Muscle of arm (tissue), 12 donors: ENCODE data around the gene OPALIN. TPM values are rescaled to one million over a fixed set of nuclear protein-coding genes. Genes with fewer than 3 reads are reported as not detected.
A peak's percentile ranks its signal among the peaks of the same experiment; 100 is the strongest.
"Not testable (repeated sequence)": the region's sequence is repeated elsewhere in the genome, so short reads cannot be mapped to it uniquely, and the experiment has no call there.

Experiments
- DNase-seq: peaks from one replicate; pipeline ENCODE4 v3.0.0-alpha.2; 2013
- polyA plus RNA-seq, 12 donors: library from polyadenylated mRNA; unstranded; fragments of 120-200 nt; gene quantifications; one replicate each; pipeline ENCODE4 v1.2.1, GENCODE V29; 2013; ENCODE audit not compliant: insufficient read length in 12 of 12

OPALIN gene
- polyA plus RNA-seq, 12 donors, result not detected

DNA sequence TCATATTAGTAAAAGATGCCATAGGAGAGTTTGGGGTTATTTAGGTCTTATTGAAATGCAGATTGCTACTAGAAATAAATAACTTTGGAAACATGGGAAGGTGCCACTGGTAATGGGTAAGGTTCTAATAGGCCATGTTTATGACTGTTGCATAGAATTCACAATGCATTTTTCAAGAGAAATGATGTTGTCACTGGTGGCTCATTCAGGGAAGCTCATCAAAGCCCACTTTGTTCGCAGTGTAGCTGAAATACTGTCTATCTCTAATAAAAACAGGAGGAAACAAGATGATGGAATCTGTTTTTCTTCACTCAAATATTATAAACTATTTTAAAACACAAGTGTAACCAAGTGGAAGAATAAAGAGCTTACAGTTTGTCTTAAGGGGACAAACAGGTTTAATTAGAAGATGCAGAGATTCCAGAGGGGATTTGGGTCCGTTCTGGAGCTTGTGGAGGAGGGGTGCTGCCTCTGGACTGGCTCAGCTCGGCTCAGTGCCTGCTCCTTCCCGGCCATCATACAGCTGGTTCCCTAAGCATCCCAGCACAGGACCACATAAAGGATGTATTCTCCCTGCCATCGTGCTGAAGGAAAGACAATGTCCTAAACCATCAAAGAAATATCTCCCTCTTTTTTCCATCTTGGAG lies 20.4 kb downstream of the OPALIN start:
- DNase-seq, result no peak

DNA sequence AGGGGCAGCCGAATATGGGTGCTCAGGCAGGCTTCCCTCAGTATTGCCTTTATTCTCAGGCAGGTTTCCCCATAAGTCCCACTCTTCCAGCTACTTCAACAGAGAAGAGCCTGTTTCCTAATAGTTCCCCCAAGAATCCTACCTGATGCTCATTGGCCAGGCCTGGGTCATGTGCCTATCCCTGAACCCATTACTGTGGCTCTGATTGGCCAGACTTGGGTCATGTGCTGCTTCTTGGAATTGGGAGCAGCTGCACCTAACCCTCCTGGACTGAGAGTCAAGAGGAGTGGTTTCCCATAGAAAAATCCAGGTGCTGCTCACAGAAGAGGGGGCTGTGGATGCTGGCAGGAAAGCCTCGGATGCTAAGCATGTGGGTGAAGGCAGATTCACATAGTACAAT lies 21.7 kb downstream of the OPALIN start:
- DNase-seq, result no peak

DNA sequence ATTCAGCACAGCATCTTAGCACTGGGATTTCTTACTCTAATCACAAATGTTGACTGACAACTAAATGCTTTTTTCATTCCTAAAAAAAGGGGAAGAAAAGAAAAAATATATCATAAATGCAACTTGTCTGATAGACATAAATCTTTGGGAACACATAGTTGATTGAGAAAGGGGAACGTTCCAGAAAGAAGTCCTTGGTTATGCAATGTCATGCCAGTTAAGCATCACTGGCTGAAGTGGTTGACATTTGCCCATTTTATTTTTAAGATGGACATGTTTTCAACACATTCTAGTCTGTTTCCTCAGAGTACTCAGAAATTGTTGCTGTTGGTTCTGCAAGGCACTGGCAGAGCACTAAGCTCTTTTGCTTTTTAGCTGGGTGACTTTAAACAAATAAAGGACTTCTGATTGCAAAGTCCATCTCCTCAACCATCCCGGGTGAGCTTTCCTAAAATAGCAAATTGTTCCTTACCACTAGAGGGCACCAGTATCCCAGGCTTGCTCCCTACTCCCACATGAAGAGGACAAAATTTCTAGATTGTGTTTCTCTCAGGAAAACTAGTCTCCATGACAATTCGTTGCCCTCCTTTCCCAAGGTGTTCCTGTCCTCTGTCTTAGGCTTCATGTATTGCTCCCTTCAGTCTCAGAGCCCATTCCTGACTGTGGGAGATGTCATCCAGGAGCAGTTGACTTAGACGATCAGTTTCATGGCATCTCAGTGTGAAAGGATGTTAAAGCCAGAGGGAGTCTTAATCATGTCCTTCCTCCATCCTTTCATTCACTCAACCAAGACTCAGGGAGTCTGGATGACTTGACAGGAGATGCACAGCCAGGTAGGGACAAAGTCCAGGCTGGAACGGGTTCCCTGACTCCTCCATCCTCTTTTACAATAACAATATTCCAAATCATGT lies 23.9 kb downstream of the OPALIN start:
- peak; percentile 20 for DNase-seq

DNA sequence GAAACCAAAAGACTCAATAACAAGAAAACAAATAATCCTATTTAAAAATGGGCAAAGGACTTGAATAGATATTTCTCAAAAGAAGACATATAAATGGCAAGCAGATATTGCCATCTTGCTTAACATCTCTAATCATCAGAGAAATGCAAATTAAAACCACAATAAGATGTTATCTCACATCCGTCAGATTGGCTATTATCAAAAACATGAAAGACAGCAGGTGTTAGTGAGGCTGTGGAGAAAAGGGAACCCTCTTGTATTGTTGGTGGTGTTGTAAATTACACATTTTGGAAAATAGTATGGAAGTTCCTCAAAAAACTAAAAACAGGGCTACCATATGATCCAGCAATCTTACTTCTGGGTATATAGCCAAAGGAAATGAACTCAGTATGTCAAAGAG lies 25.7 kb downstream of the OPALIN start:
- DNase-seq, result no peak

DNA sequence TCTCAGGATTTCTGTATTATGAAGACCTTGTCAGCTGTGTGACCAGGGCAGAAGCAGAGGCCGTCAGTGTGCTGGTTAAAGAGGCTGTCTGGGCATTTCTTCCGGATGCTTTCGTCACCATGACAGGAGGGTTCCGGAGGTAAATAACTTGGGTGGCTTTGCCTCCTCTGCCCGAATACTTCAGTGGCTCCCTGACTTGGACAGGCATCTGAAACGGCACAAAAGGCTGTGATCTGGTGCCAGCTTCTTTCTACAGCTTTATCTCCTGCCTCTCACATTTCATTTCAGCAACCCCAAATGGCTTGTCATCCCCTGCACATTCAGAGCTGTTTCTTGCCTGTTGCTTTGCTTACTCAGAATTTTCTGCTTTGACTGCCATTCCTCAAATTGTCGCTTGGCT lies 31.3 kb downstream of the OPALIN start:
- no peak for DNase-seq

DNA sequence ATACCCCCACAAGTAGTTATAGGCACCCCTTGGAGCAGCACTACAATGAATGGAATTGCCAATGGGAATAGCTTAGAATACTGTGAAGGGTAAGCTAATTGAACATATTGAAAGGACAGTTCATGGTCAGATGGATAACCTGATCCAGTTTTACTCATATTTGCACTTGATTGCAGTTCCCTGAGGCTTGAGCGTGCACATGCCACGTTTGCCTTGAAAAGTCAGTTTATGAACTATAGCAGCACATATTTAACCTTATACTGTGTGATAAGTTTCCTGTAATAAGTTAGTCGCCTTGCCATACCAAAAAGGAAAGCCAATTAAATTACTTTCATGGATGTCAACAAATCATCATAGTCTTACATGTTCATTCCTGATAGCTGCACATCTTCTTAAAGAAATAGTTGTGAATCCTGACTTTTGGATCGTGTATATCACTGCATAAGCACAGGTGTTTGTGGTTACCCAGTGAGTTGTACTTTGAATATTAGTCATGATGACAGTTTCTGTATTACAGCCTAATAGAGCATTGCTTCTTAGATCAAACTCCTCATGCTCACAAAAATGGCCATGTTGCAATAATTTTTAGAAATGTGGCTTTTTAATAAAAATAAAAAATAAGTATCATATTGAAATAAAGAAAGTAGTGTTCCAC lies 33.0 kb downstream of the OPALIN start:
- no peak for DNase-seq

DNA sequence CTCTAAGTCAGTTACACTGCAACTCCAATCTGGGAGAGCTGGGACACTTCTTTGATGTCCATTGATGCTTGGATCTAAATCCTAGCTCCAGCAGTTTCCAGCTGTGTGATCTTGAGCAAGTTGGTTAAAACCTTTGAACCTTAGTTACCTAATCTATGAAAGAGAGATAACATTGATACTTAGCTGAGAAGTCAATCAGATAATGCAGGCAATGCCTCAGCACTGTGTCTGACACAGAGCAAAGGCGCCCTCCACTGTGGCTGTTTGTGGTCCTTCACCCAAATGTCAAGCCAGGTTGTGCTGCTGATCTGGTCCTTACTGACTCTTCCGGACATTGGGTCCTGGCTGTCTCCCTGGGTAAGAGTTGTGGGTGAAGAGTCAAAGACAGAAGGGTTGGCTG lies 34.4 kb downstream of the OPALIN start:
- no peak for DNase-seq

DNA sequence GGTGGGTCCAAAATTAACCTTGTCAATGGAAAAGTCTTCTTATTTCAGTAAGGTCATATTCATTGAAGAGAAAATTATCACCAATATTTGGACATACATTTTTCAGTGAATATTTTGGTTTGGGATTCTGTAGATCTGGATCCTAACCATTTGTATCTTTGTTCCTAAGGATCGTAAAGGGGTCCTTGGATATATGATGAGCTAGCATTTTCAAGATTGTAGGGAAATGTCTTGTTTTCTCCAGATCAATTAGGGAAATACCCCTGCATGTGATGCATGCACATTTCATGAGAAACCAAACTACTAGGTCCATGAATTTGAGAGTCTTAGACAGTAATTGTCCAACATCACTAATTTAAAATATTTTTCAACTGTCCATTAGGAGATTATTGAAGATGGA lies 36.5 kb downstream of the OPALIN start:
- no peak for DNase-seq

DNA sequence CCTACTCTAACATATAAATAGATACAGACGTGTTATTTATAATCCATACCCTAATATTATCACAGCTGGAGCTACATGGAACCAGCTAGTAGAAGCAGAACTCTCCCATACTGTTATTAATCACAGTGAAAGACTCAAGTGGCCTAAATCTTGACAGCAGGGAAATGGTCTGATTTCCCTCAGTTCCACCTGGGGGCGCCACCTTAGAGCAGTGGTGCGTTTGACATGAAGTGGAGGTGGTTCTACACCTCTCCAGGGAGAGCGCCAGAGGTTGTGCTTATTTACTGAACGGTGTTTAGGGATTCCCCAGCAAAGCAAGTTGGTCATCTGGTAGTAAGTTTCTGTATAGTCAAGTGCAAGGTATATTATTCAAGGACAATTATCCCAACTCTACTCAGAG lies 37.0 kb downstream of the OPALIN start:
- DNase-seq, result no peak

DNA sequence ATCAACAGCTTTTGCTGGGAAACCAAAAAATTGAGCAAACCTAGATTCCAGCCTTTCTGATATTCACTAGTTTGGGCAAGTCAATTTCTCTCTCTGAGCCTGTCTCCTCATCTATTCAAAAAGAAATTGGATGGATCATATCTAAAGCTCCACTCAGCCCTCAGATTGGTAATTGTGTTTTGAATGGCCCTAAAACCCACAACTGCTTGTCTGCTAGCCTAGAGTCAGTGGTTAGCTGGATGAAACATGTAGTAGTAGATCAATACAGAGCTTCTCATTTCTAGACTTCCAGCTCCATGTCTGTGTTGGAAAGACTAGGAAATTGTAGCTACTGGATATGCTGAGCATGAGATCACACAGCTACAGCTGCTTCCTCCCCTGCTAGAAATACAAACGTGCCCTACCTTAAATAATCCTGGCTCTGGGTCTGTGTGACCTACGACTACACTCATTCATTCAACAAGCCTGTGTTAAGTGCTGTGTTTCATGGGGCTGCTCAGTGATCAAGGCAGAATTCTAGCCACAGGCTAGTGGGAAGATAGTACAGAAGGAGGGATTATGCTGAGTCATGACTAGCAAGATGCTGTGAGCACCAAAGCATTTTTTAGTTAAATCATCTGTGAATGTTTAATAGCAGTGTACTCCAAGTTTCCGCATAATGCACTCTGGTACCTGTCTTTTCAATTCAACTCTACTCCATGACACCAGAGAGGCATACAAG lies 38.9 kb downstream of the OPALIN start:
- no peak for DNase-seq

DNA sequence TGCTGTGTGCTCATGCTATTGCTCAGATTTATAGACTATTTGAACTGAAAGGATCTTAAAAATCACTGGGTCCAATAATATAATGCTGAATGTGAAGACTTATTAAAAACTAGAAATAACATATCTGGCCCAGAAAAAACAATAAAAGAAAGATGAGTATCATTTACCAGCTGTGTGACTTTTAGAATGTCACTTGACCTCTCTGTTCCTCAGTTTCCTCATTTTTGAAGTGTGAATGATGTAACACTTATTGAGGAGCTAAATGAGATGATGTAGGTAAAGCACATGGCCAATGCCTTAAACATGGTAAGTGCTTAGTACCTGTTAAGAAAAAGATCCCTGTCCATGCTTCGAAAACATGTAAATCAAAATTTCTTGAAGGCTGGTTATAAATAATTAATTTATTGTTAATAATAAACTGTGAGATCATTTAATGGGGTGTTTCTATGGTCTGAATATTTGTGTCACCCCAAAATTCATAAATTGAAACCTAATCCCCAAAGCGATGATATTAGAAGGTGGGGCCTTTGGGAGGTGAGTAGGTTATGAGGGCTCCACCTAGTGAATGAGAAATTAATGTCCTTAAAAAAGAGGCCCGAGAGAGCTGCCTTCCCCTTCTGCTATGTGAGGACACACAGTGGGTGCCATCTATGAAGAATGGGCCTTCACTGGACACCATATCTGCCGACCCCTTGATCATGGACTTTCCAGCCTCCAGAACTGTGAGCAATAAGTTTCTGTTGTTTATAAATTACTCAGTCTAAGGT lies 41.6 kb downstream of the OPALIN start:
- no peak for DNase-seq

DNA sequence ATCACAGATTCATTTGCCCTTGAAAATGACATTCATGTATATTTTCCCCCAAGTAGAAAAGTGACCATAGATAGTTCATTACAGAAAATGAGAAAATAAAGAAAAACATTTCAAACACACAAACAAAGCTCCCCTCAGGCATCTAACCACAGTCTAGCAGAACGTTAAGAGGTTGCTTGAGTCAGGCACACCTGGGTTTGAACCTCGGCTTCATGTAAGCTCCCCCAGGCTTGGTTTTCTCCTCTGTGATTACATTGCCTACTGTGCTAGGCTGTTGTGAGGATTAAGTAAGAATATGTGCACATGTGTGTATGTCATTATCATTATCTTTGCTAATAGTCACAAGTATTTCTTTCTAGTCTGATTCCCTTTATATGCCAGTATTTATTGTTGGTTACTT lies 45.5 kb downstream of the OPALIN start:
- DNase-seq, result no peak

DNA sequence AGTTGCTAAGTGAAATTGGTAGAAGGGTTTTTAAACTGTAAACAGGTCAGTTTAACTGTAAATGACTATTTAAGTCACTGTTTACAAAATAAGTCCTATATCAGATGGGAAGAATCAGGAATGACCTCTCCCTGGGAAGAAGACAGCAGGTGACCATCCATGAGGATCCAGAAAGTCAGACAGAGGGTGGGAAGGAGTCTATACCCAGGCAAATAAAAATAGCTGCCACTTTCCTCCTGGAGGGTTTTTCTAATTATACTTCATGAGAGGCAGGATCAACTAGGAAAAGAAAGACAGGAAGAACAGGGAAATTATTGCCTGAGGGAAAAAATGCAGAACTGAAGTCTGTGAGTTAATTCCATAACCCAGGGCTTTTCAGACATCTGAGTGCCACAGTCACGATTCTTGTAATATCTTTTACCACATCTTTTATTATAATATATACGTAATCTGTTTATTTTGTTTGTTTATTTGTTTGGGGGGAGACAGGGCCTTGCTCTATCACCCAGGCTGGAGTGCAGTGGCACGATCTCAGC lies 47.6 kb downstream of the OPALIN start:
- no peak for DNase-seq

DNA sequence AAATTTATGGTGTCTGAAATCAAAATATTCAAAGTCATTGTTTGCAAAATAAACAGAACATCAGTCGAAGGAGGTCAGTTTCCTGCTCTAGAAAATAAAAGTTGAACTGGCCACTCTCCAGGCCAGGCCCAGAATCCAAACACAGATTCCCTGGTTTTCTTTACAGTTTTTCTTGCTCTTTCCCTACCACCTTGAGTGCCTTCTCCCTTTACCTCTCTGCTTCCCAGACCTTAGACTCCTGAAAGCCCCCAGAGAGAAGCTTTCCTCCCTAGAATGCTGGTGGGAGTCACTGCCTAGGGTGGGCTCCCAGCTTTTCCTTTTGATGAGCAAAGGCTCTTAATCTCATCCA lies 48.5 kb downstream of the OPALIN start:
- DNase-seq, result no peak

DNA sequence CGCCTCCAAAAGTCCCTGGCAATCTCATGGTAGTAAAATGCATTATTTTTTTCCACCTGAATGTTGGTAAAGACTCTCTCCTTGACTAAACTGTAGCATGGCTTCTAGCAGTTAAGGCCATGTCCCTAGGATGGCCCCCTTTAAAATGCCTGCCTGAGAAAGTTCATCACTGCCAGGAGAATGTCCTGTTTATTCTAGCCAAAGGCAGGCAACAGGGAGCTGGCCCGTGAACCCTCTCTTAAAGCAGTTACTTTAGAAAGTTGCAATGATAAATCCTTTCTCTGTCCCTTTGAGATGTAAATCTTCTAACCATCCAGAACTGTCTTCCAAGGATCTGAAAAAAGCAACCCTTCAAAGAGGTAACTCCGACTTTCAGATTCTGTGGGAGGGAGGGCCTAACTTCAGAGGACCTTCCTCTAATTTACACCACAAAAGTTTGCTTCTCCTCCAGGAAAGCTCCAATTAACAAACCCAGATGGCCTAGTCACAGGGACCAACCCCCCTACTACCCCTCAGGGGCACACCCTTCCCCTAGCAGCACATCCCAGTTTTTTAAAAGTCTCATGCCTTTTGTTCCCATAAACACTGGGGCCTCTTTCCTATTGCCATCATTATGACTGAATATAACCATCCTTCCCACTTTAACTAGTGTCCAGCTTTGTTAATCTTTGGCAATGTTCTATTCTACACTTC lies 49.0 kb downstream of the OPALIN start:
- DNase-seq, result no peak

DNA sequence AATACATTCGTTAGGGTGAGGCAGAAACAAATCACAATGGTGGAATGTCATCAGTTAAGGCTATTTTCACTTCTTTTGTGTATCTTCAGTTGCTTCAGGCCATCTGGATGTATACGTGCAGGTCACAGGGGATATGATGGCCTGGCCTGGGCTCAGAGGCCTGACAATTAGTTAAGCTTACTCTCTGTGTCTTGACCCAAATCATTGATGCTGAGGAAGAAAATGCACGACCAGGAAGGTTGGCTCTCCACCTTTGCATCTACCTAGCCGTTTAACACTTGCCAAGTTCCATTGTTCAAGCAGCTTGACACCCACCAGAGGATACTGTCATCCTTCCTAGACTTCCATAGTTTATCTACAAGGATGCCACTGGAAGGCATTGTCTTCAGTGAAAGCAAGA lies 49.9 kb downstream of the OPALIN start:
- DNase-seq, result not testable (repeated sequence)

DNA sequence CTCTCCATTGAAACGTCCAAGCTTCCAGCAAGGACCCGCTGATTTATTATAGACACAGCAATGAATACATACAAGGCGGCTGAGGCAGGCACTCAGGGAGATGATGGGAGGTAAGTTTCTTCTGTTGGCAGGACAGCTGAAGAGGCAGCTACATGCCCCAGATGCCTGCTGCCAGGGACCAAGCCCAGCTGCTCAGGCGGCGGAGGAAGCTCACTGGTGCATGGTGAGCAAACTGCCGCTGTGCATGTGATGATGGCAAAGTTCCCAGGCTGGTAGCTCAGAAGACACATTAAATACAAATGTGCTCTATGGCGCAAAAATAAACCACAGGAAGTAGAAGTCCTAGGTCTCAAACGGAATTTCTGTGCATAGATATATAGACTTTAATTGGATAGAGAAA lies 52.3 kb downstream of the OPALIN start:
- no peak for DNase-seq

DNA sequence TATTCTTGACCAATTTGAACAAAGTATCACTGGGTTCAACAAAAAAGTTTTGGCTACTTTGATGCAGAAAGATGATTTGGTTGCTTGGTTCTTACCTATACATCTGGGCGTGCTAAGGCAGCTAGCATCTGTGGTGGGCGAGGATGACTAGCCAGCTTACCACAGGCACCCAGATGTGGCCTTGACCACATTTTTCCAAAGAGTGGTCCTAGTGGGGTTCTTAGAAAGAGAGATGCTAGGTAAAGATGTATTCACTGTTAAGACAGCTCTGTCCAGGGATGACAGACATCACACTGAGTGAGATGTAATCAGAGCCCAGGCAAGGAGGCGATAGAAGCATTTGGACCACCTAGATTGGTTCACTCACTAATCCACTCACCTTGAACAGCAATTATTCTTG lies 53.8 kb downstream of the OPALIN start:
- DNase-seq, result no peak

DNA sequence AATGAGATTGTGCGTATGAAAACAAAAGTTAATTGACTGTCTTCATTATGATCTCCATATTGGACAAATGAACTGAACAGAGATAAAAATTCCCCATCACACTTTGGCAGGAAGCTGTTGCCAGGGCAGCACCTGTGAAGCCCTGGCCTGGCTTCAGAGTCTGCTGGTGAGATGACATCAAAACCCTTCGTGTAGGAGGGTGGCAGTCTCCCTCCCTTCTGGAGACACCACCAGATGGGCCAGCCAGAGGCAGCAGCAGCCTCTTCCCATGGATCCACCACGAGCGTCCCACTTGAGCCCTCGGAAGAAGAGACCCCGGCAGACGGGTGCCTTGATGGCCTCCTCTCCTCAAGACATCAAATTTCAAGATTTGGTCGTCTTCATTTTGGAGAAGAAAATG lies 54.6 kb downstream of the OPALIN start, which contains the start of gene DNTT:
Gene DNTT, plus strand, starts transcription at position 205 of the 400 bp plus-strand sequence. Its CDS starts 64 bp downstream, at position 269.
- no peak for DNase-seq

DNA sequence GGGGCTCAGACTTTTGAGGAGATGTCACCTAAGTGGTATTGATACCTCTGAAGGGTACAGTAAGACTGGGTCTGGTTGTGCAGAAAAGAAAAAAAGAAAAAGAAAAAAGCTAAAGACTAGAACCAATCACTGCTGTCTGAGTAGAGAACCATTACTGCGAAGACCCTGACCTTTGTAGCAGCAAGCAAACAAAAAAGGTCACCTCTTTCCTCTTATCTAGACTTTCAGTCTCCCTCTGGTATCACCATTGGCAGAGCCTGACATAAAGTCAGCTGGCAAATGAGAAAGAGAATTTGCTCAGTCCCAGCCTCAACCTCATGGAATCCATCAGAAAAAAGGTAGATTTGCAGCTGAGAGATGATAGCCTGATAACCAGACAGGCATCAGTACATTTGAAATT lies 57.2 kb downstream of the OPALIN start:
- DNase-seq, result no peak

DNA sequence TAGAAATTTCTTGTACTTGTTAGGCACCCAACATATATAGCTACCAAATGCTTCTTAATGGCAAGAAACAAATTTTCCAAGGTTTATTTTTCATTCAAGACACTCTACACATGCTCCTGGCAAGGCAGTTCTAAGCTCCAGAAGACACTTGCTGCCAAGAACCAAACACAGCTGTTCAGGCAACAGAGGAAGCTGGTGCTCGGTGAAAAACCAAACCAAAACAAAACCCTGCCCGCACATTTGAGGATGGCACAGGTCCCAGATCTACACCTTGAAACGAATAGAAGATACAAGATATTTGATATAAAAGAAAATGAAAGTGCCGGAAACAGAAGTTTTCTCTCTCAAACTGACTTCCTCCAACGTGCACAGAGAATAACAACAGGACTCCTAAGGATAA lies 59.4 kb downstream of the OPALIN start:
- no peak for DNase-seq
